ENCODE data around the gene PACRG.

DNA sequence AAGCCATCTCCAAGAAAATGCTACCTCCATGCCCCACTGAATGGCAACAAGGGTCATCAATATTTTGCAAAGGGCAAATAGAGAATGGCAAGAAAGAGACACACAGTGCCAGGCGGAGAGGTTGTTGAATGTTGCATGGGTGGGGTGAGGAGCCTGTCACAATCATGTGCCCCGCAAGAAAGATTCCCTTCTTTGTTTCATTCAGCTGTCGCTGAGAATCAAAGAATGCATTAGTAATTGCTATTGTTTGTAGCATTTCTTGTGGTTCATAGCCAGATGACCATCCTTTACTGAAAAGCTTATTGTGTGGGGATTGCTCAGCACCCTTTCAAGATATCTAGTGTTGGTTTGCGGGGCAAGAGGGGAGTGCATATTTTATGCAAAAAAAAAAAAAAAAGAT, 520.3 kb downstream of the PACRG start:
- TF ChIP-seq EZH2 (IDR thresholded peaks at IDR 0.05; ENCODE audit: insufficient read depth, poor library complexity, severe bottlenecking) (no peak), EZH2phosphoT487 (IDR thresholded peaks at IDR 0.05; ENCODE audit: insufficient read depth, low read depth) (no peak)
